Loucy (cell line): ENCODE measurements around the gene CIBAR2.

Experiments
- H2AFZ ChIP-seq: fragments of 200-600 bp; sonication (generic); 2 replicates; pipeline ENCODE4 v1.6.0; 2016; ENCODE audit warnings: antibody characterized with exemption, mild to moderate bottlenecking, low read length, moderate library complexity
- H3F3A ChIP-seq: fragments of 200-600 bp; 2 replicates; pipeline ENCODE4 v1.6.0; 2016; ENCODE audit warnings: antibody characterized with exemption, low read depth, mild to moderate bottlenecking
- H3K27me3 ChIP-seq: fragments of 200-600 bp; sonication (generic); 2 replicates; pipeline ENCODE4 v1.6.1; 2014; ENCODE audit warnings: low read length, mild to moderate bottlenecking; ENCODE audit not compliant: insufficient read depth, poor library complexity, severe bottlenecking
- H3K36me3 ChIP-seq: fragments of 200-600 bp; sonication (generic); 2 replicates; pipeline ENCODE4 v1.6.1; 2016; ENCODE audit warnings: low read length; ENCODE audit not compliant: insufficient read depth
- H3K4me1 ChIP-seq: fragments of 200-600 bp; sonication (generic); 2 replicates; pipeline ENCODE4 v1.5.1; 2014; ENCODE audit warnings: low read length, mild to moderate bottlenecking; ENCODE audit not compliant: insufficient read depth, poor library complexity, severe bottlenecking
- H3K4me2 ChIP-seq: fragments of 200-600 bp; sonication (generic); 2 replicates; pipeline ENCODE4 v1.6.0; 2014; ENCODE audit warnings: antibody characterized with exemption, low read length, low read depth, mild to moderate bottlenecking; ENCODE audit not compliant: poor library complexity, severe bottlenecking
- H3K4me3 ChIP-seq: fragments of 200-600 bp; sonication (generic); 2 replicates; pipeline ENCODE4 v1.5.1; 2014; ENCODE audit warnings: low read length, mild to moderate bottlenecking, mixed read lengths; ENCODE audit not compliant: poor library complexity, severe bottlenecking
- H3K79me2 ChIP-seq: fragments of 200-600 bp; sonication (generic); 2 replicates; pipeline ENCODE4 v1.6.1; 2014; ENCODE audit warnings: low read length; ENCODE audit not compliant: insufficient read depth
- H3K9ac ChIP-seq: fragments of 200-600 bp; sonication (generic); 2 replicates; pipeline ENCODE4 v1.6.0; 2014; ENCODE audit warnings: mild to moderate bottlenecking, low read depth, low read length, moderate library complexity; ENCODE audit not compliant: poor library complexity, severe bottlenecking
- H3K9me2 ChIP-seq: fragments of 200-600 bp; sonication (generic); replicated peaks from 2 replicates; pipeline ENCODE4 v1.6.1; 2016; ENCODE audit warnings: low read depth, low read length, mixed read lengths
- H3K9me3 ChIP-seq: fragments of 200-600 bp; sonication (generic); 2 replicates; pipeline ENCODE4 v1.6.1; 2014; ENCODE audit warnings: mild to moderate bottlenecking, antibody characterized with exemption, low read length, low read depth; ENCODE audit not compliant: insufficient read depth
- H4K20me1 ChIP-seq: fragments of 200-600 bp; sonication (generic); 2 replicates; pipeline ENCODE4 v1.6.0; 2014; ENCODE audit warnings: antibody characterized with exemption, low read length, mild to moderate bottlenecking; ENCODE audit not compliant: insufficient read depth, poor library complexity, severe bottlenecking
- CTCF ChIP-seq: fragments of 200-600 bp; sonication (generic); conservative IDR thresholded peaks from 2 replicates; pipeline ENCODE4 v1.5.1; 2014; ENCODE audit warnings: mild to moderate bottlenecking, antibody characterized with exemption, low read length
- EZH2phosphoT487 ChIP-seq: fragments of 200-600 bp; IDR thresholded peaks from 2 replicates; pipeline ENCODE4 v1.6.1; 2018; ENCODE audit warnings: antibody characterized with exemption, mild to moderate bottlenecking, moderate library complexity, borderline replicate concordance

CIBAR2 gene

GRCh38 chr16:85077039-85077438 lies 35.2 kb downstream of the CIBAR2 start:
- H3K4me1 ChIP-seq: no peaks in the 10 kb centered on the region
- H3K36me3 ChIP-seq: no peaks in the 10 kb centered on the region
- TF ChIP-seq CTCF (no peak), EZH2phosphoT487 (no peak)

GRCh38 chr16:85075236-85075924 lies 36.9 kb downstream of the CIBAR2 start:
- Histone ChIP-seq H3K9ac (no peak overlapping the region), H3K27me3 (no peaks in the 10 kb centered on the region), H4K20me1 (no peaks in the 10 kb centered on the region), H3K4me2 (no peak overlapping the region), H3K79me2 (no peaks in the 10 kb centered on the region), H3K4me3 (no peak overlapping the region), H3K9me3 (no peaks in the 10 kb centered on the region), H3K36me3 (no peaks in the 10 kb centered on the region), H3F3A (no peaks in the 10 kb centered on the region), H3K4me1 (no peaks in the 10 kb centered on the region), H3K9me2 (no peaks in the 10 kb centered on the region), H2AFZ (no peak overlapping the region)
- no peak for TF ChIP-seq CTCF
- no peak for TF ChIP-seq EZH2phosphoT487

More at GRCh38 chr16:85077039-85077438, 35.2 kb downstream of the CIBAR2 start:
- Histone ChIP-seq H3K27me3 (no peaks in the 10 kb centered on the region), H3K4me3 (no peak overlapping the region), H4K20me1 (no peaks in the 10 kb centered on the region), H3F3A (no peaks in the 10 kb centered on the region), H3K9me3 (no peaks in the 10 kb centered on the region), H3K4me2 (no peak overlapping the region), H2AFZ (no peak overlapping the region), H3K9ac (no peak overlapping the region), H3K9me2 (no peaks in the 10 kb centered on the region), H3K79me2 (no peaks in the 10 kb centered on the region)

DNA sequence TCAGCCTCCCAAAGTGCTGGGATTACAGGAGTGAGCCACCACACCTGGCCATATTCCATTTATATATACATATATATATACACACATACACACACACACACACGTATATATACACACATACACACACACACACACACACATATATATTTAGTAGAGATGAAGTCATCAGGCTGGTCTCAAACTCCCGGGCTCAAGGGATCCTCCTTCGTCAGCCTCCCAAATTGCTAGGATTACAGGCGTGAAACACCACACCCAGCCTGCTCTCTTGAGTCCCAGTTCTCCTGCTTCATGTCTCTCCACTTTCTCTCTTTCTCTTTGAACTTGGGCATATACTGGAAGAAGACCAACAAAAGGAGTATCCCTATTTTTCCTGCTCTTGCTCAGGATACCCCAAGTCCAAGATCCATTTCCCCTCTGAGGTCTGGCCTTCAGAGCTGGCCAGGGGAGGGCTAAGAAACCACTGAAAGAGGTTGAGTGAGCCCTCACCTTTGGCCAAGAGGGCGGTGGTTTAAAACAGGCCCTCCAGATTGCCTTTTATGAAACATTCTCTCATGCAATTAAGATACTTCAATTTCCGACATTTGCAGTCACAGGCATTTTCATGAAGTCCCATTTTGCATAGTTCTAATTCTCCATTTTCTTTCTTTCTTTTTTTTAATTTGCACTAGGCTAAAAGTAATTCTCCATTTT lies 37.9 kb downstream of the CIBAR2 start:
- Histone ChIP-seq H4K20me1 (no peaks in the 10 kb centered on the region), H3K9me3 (no peaks in the 10 kb centered on the region), H3K36me3 (no peaks in the 10 kb centered on the region), H3K9ac (no peak overlapping the region), H3K9me2 (no peaks in the 10 kb centered on the region), H2AFZ (no peak overlapping the region), H3K4me1 (no peaks in the 10 kb centered on the region), H3K4me3 (no peak overlapping the region), H3F3A (no peaks in the 10 kb centered on the region), H3K4me2 (no peak overlapping the region), H3K79me2 (no peaks in the 10 kb centered on the region), H3K27me3 (no peaks in the 10 kb centered on the region)
- TF ChIP-seq EZH2phosphoT487 (no peak), CTCF (no peak)
